GM12865 (cell line): ENCODE results near the gene FSIP1.

Experiments
- DNase-seq: peaks from one replicate; pipeline ENCODE4 v3.0.0; 2010; ENCODE audit warnings: low read depth
- H3K4me3 ChIP-seq: 2 replicates; pipeline ENCODE4 v1.5.1; 2011; ENCODE audit warnings: mild to moderate bottlenecking, low read depth, low read length, control low read depth
- CTCF ChIP-seq: IDR thresholded peaks from 2 replicates; pipeline ENCODE4 v1.5.1; 2011; ENCODE audit warnings: low read length, control low read depth, low read depth, inconsistent platforms; ENCODE audit not compliant: insufficient read depth; ENCODE audit errors: missing control alignments

Gene FSIP1

GRCh38 chr15:39803016-39803415, 20.4 kb upstream of the FSIP1 start:
- DNase-seq, result no peak
- TF ChIP-seq CTCF, result no peak
- no peak overlapping the region for H3K4me3 ChIP-seq

- peak; percentile 76 for DNase-seq
- peak; percentile 62 for TF ChIP-seq CTCF
- no peak overlapping the region for H3K4me3 ChIP-seq
Measured at GRCh38 chr15:39801641-39802309, 19.1 kb upstream of the FSIP1 start.

- DNase-seq, result no peak
- H3K4me3 ChIP-seq, result no peak overlapping the region
- TF ChIP-seq CTCF, result no peak
Measured at GRCh38 chr15:39799552-39800011, 16.9 kb upstream of the FSIP1 start.

GRCh38 chr15:39798382-39798781, 15.7 kb upstream of the FSIP1 start:
- no peak overlapping the region for H3K4me3 ChIP-seq
- no peak for TF ChIP-seq CTCF
- DNase-seq, result no peak

GRCh38 chr15:39797407-39797806, 14.8 kb upstream of the FSIP1 start:
- TF ChIP-seq CTCF, result no peak
- H3K4me3 ChIP-seq, result no peak overlapping the region
- peak; percentile 59 for DNase-seq

GRCh38 chr15:39796601-39797000, 14.0 kb upstream of the FSIP1 start:
- no peak overlapping the region for H3K4me3 ChIP-seq
- TF ChIP-seq CTCF, result no peak
- DNase-seq, result no peak

- DNase-seq, result peak; percentile 18
- no peak for TF ChIP-seq CTCF
- H3K4me3 ChIP-seq, result no peak overlapping the region
Measured at GRCh38 chr15:39795486-39795885, 12.8 kb upstream of the FSIP1 start.
